CD14-positive monocyte (primary cell): Measurements from ENCODE around the gene DLGAP1. TPM values are rescaled to one million over a fixed set of nuclear protein-coding genes. Genes with fewer than 3 reads are reported as not detected.
A peak's percentile ranks its signal among the peaks of the same experiment; 100 is the strongest.

Source experiments
- polyA plus RNA-seq, 3 donors: library from polyadenylated mRNA; depleted of rRNA in 1 of 3; unstranded in 2 of 3; stranded (reverse) in 1 of 3; fragments of 300-500 nt in 2 of 3; fragments of >200 nt in 1 of 3; fragmentation: Illumina TruSeq in 2 of 3; gene quantifications; 1 replicate in 2 of 3; 2 replicates in 1 of 3; pipeline ENCODE4 v1.2.3, GENCODE V29; 2012 to 2021
- small RNA-seq: library from RNA; depleted of rRNA; stranded (forward); fragments of <200 nt; gene quantifications from one replicate; pipeline ENCODE3, GENCODE V24; 2012; ENCODE audit warnings: low read depth; ENCODE audit not compliant: insufficient read length

The DLGAP1 gene
- polyA plus RNA-seq, 3 donors = 0.09 to 0.42 TPM; not detected in 1

Small RNA genes within 50 kb of the gene (small RNA-seq; reads per million reads assigned to genes)
- gene AP005208.1 (not detected), gene AP005403.1 (not detected), gene MIR6718 (10.2 reads per million, percentile 75 among the genes with 10 or more reads in this experiment), gene RN7SL39P (not detected), gene RNU6-831P (not detected)
